HEK293T (cell line): Measurements from ENCODE around the gene IBA57.
A peak's percentile ranks its signal among the peaks of the same experiment; 100 is the strongest.

ENCODE experiments used
- CTCF ChIA-PET: fragments of 350-600 bp; formaldehyde crosslinking; extraction: SDS; loops from one replicate; lab custom pipeline; 2021; ENCODE audit warnings: antibody characterized with exemption, inconsistent platforms; lab: Yijun Ruan, JAX
- POLR2A ChIA-PET: fragments of 350-600 bp; formaldehyde crosslinking; extraction: SDS; loops from one replicate; lab custom pipeline; 2020; ENCODE audit warnings: antibody characterized with exemption, inconsistent platforms; lab: Yijun Ruan, JAX
- DNase-seq: peaks from one replicate; pipeline ENCODE4 v3.0.0; 2012; ENCODE audit warnings: mixed read lengths; ENCODE audit errors: extremely low spot score
- ARNT ChIP-seq: fragments of 450-650 bp; IDR thresholded peaks from 2 replicates; pipeline ENCODE4 v1.6.1; 2017; ENCODE audit warnings: mild to moderate bottlenecking
- BHLHE40 ChIP-seq: fragments of 450-650 bp; IDR thresholded peaks from 2 replicates; pipeline ENCODE4 v1.6.1; 2016; ENCODE audit warnings: mild to moderate bottlenecking, moderate library complexity, borderline replicate concordance
- CTBP1 ChIP-seq: fragments of 450-650 bp; IDR thresholded peaks from 2 replicates; pipeline ENCODE4 v1.6.1; 2016; ENCODE audit warnings: borderline replicate concordance
- FOXA1 ChIP-seq: fragments of 450-650 bp; IDR thresholded peaks from 2 replicates; pipeline ENCODE4 v1.6.1; 2016; ENCODE audit warnings: mild to moderate bottlenecking
- FOXK2 ChIP-seq: fragments of 450-650 bp; IDR thresholded peaks from 2 replicates; pipeline ENCODE4 v1.6.1; 2016; ENCODE audit warnings: mild to moderate bottlenecking
- FOXM1 ChIP-seq: fragments of 450-650 bp; IDR thresholded peaks from 2 replicates; pipeline ENCODE4 v1.6.1; 2017; ENCODE audit warnings: mild to moderate bottlenecking, borderline replicate concordance
- HDGF ChIP-seq: fragments of 450-650 bp; IDR thresholded peaks from 2 replicates; pipeline ENCODE4 v1.6.1; 2017; ENCODE audit warnings: antibody characterized with exemption, borderline replicate concordance
- L3MBTL2 ChIP-seq: fragments of 450-650 bp; conservative IDR thresholded peaks from 2 replicates; pipeline ENCODE4 v1.6.1; 2016; ENCODE audit warnings: mild to moderate bottlenecking
- LEF1 ChIP-seq: fragments of 450-650 bp; IDR thresholded peaks from 2 replicates; pipeline ENCODE4 v1.6.1; 2017; ENCODE audit warnings: mild to moderate bottlenecking, borderline replicate concordance
- NFRKB ChIP-seq: fragments of 450-650 bp; IDR thresholded peaks from 2 replicates; pipeline ENCODE4 v1.6.1; 2016; ENCODE audit warnings: mild to moderate bottlenecking, moderate library complexity
- PKNOX1 ChIP-seq: fragments of 450-650 bp; IDR thresholded peaks from 2 replicates; pipeline ENCODE4 v1.6.1; 2016
- SP1 ChIP-seq: fragments of 450-650 bp; IDR thresholded peaks from 2 replicates; pipeline ENCODE4 v1.6.1; 2017
- SUZ12 ChIP-seq: fragments of 450-650 bp; IDR thresholded peaks from 2 replicates; pipeline ENCODE4 v1.6.1; 2016; ENCODE audit warnings: mild to moderate bottlenecking
- TARDBP ChIP-seq: fragments of 450-650 bp; IDR thresholded peaks from 2 replicates; pipeline ENCODE4 v1.6.1; 2016
- ZNF384 ChIP-seq: fragments of 450-650 bp; IDR thresholded peaks from 2 replicates; pipeline ENCODE4 v1.6.1; 2016

IBA57 gene

GRCh38 chr1:228212415-228212965 is 46.9 kb downstream of the IBA57 start:
- CTCF ChIA-PET: no interaction called here

GRCh38 chr1:228212966-228213844 is 47.6 kb downstream of the IBA57 start:
- POLR2A ChIA-PET: interaction anchor here (0.9 to 1.0 kb wide), 2 partner anchors 47 to 244 kb away, joined by 3 to 5 read pairs; no protein-coding TSS in a partner anchor
- DNase-seq: peak; percentile 96
- TF ChIP-seq L3MBTL2: peak; percentile 97
- no peak for TF ChIP-seq SP1

More at GRCh38 chr1:228212415-228212965, 46.9 kb downstream of the IBA57 start:
- no peak for DNase-seq
- TF ChIP-seq NFRKB (no peak), ARNT (no peak)
- POLR2A ChIA-PET: no interaction called here

GRCh38 chr1:228213917-228214808 is 48.6 kb downstream of the IBA57 start:
- no peak for TF ChIP-seq FOXM1
- no peak for TF ChIP-seq ARNT
- no peak for TF ChIP-seq TARDBP
- TF ChIP-seq ZNF384: no peak
- no peak for TF ChIP-seq L3MBTL2
- no peak for TF ChIP-seq BHLHE40
- TF ChIP-seq PKNOX1: no peak
- TF ChIP-seq LEF1: no peak
- TF ChIP-seq NFRKB: no peak
- no peak for TF ChIP-seq CTBP1
- POLR2A ChIA-PET: interaction anchor here (0.9 to 1.0 kb wide), 2 partner anchors 47 to 243 kb away, joined by 3 to 5 read pairs; no protein-coding TSS in a partner anchor
- no peak for DNase-seq
- CTCF ChIA-PET: no interaction called here

More at GRCh38 chr1:228212966-228213844, 47.6 kb downstream of the IBA57 start:
- CTCF ChIA-PET: no interaction called here

- CTCF ChIA-PET: no interaction called here
- POLR2A ChIA-PET: no interaction called here
- no peak for TF ChIP-seq ARNT
- no peak for TF ChIP-seq FOXM1
- TF ChIP-seq BHLHE40: no peak
Observed at GRCh38 chr1:228214921-228215662, 49.5 kb downstream of the IBA57 start.

GRCh38 chr1:228215663-228216116 is 50.1 kb downstream of the IBA57 start:
- ChIA-PET CTCF (no interaction called here), POLR2A (no interaction called here)
- no peak for DNase-seq
- TF ChIP-seq FOXK2: no peak

More at GRCh38 chr1:228214921-228215662, 49.5 kb downstream of the IBA57 start:
- DNase-seq: no peak

GRCh38 chr1:228216371-228217320 is 51.0 kb downstream of the IBA57 start:
- POLR2A ChIA-PET: interaction anchor here (1.2 kb wide), 1 partner anchor 10 kb away, joined by 3 read pairs; no protein-coding TSS in a partner anchor
- CTCF ChIA-PET: no interaction called here
- TF ChIP-seq LEF1 (no peak), BHLHE40 (no peak), L3MBTL2 (no peak), CTBP1 (no peak), PKNOX1 (no peak), ARNT (no peak), NFRKB (no peak), FOXK2 (no peak), FOXA1 (no peak), ZNF384 (no peak), SUZ12 (no peak), TARDBP (no peak), HDGF (no peak)
- no peak for DNase-seq
